K562 (cell line): ENCODE measurements around the gene SDR39U1. TPM values are rescaled to one million over a fixed set of nuclear protein-coding genes. Genes with fewer than 3 reads are reported as not detected.

Experiments used
- CCNT2 ChIP-seq: IDR thresholded peaks from 2 replicates; pipeline ENCODE4 v1.6.1; 2011; ENCODE audit warnings: borderline replicate concordance, low read depth, mild to moderate bottlenecking, moderate library complexity, mixed read lengths, low read length; ENCODE audit not compliant: insufficient read length; ENCODE audit errors: extremely low read depth
- ELF2 ChIP-seq: fragments of 250-450 bp; sonication (Bioruptor Pico); IDR thresholded peaks from 2 replicates; pipeline ENCODE4 v1.5.0; 2021; ENCODE audit warnings: mild to moderate bottlenecking
- ETV5 ChIP-seq: sonication (generic); formaldehyde crosslinking; IDR thresholded peaks from 2 replicates; pipeline ENCODE4 v1.4.0; 2020; ENCODE audit warnings: low read depth, mild to moderate bottlenecking, missing genetic modification reagents
- GABPA ChIP-seq: fragments of 200-800 bp; sonication (Bioruptor generic); conservative IDR thresholded peaks from 2 replicates; pipeline ENCODE4 v1.6.1; 2016; ENCODE audit warnings: low read depth, missing genetic modification characterization, missing compliant biosample characterization
- HMG20A ChIP-seq: fragments of 450-650 bp; formaldehyde crosslinking; conservative IDR thresholded peaks from 2 replicates; pipeline ENCODE4 v1.4.0; 2020; ENCODE audit warnings: mild to moderate bottlenecking, mixed read lengths
- IRF2 ChIP-seq: sonication (generic); formaldehyde crosslinking; IDR thresholded peaks from 2 replicates; pipeline ENCODE4 v1.8.1; 2022; ENCODE audit warnings: mild to moderate bottlenecking, missing genetic modification reagents
- NCOA1 ChIP-seq: fragments of 450-650 bp; IDR thresholded peaks from 2 replicates; pipeline ENCODE4 v1.6.1; 2016; ENCODE audit warnings: low read depth
- RBM17 ChIP-seq: fragments of 200-400 bp; formaldehyde crosslinking; IDR thresholded peaks from 2 replicates; pipeline ENCODE4 v1.6.1; 2017; ENCODE audit warnings: low read depth, mild to moderate bottlenecking, low read length, borderline replicate concordance
- SMARCB1 ChIP-seq: IDR thresholded peaks from 2 replicates; pipeline ENCODE4 v1.6.1; 2011; ENCODE audit warnings: improper control_type of control experiment, low read depth; ENCODE audit not compliant: insufficient read length
- TAF1 ChIP-seq: IDR thresholded peaks from 2 replicates; pipeline ENCODE4 v1.6.1; 2011; ENCODE audit warnings: mild to moderate bottlenecking, low read length, moderate library complexity; ENCODE audit not compliant: insufficient read depth, control insufficient read depth, severe bottlenecking; ENCODE audit errors: extremely low read depth
- THAP12 ChIP-seq: fragments of 250-450 bp; sonication (Bioruptor Pico); IDR thresholded peaks from 2 replicates; pipeline ENCODE4 v1.9.0; 2021; ENCODE audit warnings: mild to moderate bottlenecking, inconsistent platforms
- ZNF140 ChIP-seq: fragments of 250-450 bp; sonication (Bioruptor Pico); IDR thresholded peaks from 2 replicates; pipeline ENCODE4 v1.8.0; 2021; ENCODE audit warnings: moderate library complexity, mild to moderate bottlenecking, inconsistent platforms
- ZNF263 ChIP-seq: sonication (generic); formaldehyde crosslinking; IDR thresholded peaks from 2 replicates; pipeline ENCODE4 v1.8.0; 2022; ENCODE audit warnings: mild to moderate bottlenecking, missing genetic modification reagents, borderline replicate concordance
- polyA plus RNA-seq, 8 experiments: library from polyadenylated mRNA; depleted of rRNA in 4 of 8; stranded (reverse) in 5 of 8; unstranded in 3 of 8; fragments of >200 nt; fragmentation: Nextera tagmentation in 2 of 8; fragmentation: Illumina TruSeq in 1 of 8; extraction: Ambion mirVana in 2 of 8; extraction: Trizol in 1 of 8; gene quantifications; 2 replicates each; pipeline versions ENCODE4 v1.2.1 to v1.2.3, GENCODE V29; 2011 to 2014; ENCODE audit warnings: inconsistent platforms in 1 of 8, missing spikeins in 1 of 8
- total RNA-seq, 7 experiments: library from RNA; depleted of rRNA in 6 of 7; stranded (reverse); fragments of >200 nt in 6 of 7; fragmentation: Illumina TruSeq in 2 of 7; extraction: Trizol in 2 of 7; gene quantifications; 2 replicates each; pipeline versions ENCODE4 v1.2.1 to v1.2.3, GENCODE V29; 2011 to 2021; ENCODE audit warnings: low replicate concordance in 1 of 7
- TF ChIP-seq, protein P1 (sequence below): fragments of 200-600 bp; sonication (generic); IDR thresholded peaks from one replicate; pipeline ENCODE4 v1.6.1; 2012; ENCODE audit warnings: mild to moderate bottlenecking, low read depth, low read length, inconsistent platforms

The SDR39U1 gene
- total and polyA plus RNA-seq, 9 of the 15 experiments (the other 6 are each of a cell fraction or from before 2014, with no cell fraction given) = 10.4 to 56.1 (median 19.8) TPM

- TF ChIP-seq, protein P1, sequence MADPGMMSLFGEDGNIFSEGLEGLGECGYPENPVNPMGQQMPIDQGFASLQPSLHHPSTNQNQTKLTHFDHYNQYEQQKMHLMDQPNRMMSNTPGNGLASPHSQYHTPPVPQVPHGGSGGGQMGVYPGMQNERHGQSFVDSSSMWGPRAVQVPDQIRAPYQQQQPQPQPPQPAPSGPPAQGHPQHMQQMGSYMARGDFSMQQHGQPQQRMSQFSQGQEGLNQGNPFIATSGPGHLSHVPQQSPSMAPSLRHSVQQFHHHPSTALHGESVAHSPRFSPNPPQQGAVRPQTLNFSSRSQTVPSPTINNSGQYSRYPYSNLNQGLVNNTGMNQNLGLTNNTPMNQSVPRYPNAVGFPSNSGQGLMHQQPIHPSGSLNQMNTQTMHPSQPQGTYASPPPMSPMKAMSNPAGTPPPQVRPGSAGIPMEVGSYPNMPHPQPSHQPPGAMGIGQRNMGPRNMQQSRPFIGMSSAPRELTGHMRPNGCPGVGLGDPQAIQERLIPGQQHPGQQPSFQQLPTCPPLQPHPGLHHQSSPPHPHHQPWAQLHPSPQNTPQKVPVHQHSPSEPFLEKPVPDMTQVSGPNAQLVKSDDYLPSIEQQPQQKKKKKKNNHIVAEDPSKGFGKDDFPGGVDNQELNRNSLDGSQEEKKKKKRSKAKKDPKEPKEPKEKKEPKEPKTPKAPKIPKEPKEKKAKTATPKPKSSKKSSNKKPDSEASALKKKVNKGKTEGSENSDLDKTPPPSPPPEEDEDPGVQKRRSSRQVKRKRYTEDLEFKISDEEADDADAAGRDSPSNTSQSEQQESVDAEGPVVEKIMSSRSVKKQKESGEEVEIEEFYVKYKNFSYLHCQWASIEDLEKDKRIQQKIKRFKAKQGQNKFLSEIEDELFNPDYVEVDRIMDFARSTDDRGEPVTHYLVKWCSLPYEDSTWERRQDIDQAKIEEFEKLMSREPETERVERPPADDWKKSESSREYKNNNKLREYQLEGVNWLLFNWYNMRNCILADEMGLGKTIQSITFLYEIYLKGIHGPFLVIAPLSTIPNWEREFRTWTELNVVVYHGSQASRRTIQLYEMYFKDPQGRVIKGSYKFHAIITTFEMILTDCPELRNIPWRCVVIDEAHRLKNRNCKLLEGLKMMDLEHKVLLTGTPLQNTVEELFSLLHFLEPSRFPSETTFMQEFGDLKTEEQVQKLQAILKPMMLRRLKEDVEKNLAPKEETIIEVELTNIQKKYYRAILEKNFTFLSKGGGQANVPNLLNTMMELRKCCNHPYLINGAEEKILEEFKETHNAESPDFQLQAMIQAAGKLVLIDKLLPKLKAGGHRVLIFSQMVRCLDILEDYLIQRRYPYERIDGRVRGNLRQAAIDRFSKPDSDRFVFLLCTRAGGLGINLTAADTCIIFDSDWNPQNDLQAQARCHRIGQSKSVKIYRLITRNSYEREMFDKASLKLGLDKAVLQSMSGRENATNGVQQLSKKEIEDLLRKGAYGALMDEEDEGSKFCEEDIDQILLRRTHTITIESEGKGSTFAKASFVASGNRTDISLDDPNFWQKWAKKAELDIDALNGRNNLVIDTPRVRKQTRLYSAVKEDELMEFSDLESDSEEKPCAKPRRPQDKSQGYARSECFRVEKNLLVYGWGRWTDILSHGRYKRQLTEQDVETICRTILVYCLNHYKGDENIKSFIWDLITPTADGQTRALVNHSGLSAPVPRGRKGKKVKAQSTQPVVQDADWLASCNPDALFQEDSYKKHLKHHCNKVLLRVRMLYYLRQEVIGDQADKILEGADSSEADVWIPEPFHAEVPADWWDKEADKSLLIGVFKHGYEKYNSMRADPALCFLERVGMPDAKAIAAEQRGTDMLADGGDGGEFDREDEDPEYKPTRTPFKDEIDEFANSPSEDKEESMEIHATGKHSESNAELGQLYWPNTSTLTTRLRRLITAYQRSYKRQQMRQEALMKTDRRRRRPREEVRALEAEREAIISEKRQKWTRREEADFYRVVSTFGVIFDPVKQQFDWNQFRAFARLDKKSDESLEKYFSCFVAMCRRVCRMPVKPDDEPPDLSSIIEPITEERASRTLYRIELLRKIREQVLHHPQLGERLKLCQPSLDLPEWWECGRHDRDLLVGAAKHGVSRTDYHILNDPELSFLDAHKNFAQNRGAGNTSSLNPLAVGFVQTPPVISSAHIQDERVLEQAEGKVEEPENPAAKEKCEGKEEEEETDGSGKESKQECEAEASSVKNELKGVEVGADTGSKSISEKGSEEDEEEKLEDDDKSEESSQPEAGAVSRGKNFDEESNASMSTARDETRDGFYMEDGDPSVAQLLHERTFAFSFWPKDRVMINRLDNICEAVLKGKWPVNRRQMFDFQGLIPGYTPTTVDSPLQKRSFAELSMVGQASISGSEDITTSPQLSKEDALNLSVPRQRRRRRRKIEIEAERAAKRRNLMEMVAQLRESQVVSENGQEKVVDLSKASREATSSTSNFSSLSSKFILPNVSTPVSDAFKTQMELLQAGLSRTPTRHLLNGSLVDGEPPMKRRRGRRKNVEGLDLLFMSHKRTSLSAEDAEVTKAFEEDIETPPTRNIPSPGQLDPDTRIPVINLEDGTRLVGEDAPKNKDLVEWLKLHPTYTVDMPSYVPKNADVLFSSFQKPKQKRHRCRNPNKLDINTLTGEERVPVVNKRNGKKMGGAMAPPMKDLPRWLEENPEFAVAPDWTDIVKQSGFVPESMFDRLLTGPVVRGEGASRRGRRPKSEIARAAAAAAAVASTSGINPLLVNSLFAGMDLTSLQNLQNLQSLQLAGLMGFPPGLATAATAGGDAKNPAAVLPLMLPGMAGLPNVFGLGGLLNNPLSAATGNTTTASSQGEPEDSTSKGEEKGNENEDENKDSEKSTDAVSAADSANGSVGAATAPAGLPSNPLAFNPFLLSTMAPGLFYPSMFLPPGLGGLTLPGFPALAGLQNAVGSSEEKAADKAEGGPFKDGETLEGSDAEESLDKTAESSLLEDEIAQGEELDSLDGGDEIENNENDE = no peak
- TF ChIP-seq NCOA1 (no peak), THAP12 (peak; percentile 68; the same call in 1 of the 2 replicates), ETV5 (CRISPR knock-in tag) (peak; percentile 42; the same call in 1 of the 2 replicates), HMG20A (CRISPR knock-in tag) (no peak), ELF2 (no peak), SMARCB1 (no peak), GABPA (tag) (peak; percentile 67), ZNF140 (no peak), RBM17 (no peak), IRF2 (CRISPR knock-in tag) (no peak), CCNT2 (no peak), ZNF263 (CRISPR knock-in tag) (peak; percentile 96), TAF1 (peak; percentile 84)
Measured at GRCh38 chr14:24429395-24430142, 13.0 kb downstream of the SDR39U1 start, which contains the start of the genes CBLN3 and KHNYN (continued).
